Measurements from ENCODE around the gene CSNK1G1. TPM values are rescaled to one million over a fixed set of nuclear protein-coding genes. Genes with fewer than 3 reads are reported as not detected.

CSNK1G1 gene
- total RNA-seq, 1 experiment from 2014 or later: 18.5 TPM

DNA sequence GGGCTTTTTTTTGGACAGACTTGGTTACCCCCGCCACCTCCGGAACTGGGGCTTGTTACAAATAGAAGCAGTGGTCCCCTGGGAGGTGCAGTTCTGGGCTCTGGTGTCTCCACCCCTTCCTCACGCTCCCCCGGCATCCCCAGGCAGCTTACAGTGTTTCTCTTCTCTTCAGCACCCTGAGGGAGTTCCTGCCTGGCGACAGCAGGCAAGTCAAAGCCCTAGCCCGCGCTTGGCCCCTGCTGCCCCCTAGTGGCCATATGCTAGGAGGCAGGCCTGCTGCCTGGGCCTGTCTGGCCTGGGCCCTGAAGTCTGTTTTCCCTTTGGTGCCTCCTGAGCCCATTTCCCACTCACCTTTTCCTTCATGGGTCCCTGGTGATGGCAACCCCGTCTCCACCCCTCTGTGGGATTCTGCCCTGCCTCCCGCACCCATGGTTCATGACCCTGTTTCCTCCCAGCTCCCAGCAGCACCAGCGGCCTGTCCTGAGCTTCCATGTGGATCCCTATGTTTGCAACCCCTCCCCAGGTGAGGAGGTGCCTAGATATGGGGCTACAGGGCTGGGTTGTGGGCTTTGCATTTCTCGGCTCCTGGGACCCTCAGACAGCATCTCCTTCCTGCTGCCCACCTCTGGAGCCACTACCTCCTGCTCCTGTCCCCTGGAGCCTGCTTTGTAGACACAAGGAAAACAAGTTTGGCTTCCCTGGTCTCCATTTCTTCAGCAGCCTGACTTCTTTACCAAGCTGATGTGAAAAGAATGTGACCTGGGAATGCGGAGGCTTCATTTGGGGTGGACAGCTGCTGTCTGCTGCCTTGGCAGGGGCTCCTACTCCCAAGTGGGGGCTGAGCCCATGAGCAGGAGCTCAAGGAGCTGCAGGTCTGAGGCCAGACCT is 202.2 kb downstream of the CSNK1G1 start:
- in situ Hi-C loops (cut with HindIII; ENCODE audit: low pct_unique_long_range_greater_than_20kb, low sequenced_read_pairs): no loop called here
- DNase-seq (ENCODE audit: low read depth, low spot score): peak; percentile 91

DNA sequence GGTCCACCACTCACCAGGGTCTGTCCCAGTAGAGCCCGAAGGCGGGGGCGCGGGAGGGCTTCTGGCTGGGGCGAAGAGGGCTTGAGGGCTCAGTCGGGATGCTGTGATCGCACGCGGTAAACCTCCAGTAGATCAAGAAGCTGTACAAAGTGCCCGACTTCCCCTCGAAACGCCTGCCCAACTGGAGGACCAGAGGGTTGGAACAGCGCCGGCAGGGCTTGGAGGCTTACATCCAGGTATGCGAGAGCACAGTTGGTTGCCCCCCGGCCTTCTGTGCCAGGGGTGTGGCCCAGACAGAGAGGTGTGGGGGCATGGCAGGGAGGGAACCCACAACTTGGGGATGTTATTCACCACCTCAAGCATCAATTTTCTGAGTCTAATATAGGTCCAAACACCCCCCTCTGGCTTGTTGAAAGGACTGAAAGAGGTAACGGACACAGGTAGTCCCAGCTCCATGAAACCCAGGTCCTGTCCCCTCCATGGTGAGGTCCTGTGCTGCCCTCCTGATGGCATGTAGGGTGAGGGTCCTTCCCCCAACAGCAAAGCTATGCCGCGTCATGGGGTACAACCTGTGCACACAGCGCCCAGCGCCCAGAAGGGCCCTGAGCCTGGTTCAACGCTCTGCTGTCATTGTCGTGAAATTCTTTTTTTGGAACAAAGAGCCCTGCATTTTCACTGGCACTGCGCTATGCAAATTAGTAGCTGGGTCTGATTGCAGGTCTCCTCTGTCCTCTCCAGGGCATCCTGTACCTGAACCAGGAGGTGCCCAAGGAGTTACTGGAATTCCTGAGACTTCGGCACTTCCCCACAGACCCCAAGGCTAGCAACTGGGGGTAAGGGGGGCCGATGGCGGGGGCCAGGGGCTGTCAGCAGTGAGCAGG is 203.2 kb downstream of the CSNK1G1 start:
- in situ Hi-C loops (cut with HindIII; ENCODE audit: low pct_unique_long_range_greater_than_20kb, low sequenced_read_pairs): no loop called here
- no peak for DNase-seq (ENCODE audit: low read depth, low spot score)

DNA sequence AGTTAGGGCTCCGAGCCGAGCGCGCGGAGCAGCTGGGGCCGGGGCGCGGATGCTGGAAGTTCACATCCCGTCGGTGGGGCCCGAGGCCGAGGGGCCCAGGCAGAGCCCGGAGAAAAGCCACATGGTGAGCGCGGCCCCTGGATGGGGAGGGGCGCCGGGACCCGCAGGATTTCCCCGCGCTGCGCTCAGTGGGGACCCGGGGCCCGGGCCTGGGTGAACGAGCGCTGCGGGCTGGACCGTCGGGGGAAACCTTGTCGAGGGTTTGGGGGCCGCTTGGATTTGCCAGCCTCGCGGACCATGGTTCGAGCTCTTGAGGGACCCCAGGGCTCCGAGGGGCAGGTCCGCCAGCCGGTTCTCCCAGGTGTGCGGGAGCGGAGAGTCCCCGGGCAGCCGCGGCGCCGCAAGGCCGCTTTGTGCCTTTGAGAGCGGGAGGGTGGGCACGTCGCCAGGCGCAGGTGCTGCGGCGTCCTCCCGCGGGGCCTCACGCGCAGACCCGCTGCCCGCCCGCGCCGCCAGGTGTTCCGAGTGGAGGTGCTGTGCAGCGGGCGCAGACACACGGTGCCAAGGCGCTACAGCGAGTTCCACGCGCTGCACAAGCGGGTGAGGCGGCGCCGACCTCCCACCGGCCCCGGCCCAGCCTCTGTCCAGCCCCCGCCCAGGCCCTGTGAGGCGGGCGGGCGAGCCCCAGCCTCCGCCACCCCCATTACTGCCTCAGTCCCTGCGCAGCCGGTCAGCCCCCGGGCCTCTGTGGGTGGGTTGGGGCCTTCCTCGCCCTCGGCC is 204.1 kb downstream of the CSNK1G1 start, which contains the start of gene SNX22:
SNX22 (plus strand) TSS at position 5 of the 780 bp plus-strand sequence; CDS start at position 50, 45 bp downstream.
- in situ Hi-C loops (cut with HindIII; ENCODE audit: low pct_unique_long_range_greater_than_20kb, low sequenced_read_pairs): no loop called here
- no peak for DNase-seq (ENCODE audit: low read depth, low spot score)

DNA sequence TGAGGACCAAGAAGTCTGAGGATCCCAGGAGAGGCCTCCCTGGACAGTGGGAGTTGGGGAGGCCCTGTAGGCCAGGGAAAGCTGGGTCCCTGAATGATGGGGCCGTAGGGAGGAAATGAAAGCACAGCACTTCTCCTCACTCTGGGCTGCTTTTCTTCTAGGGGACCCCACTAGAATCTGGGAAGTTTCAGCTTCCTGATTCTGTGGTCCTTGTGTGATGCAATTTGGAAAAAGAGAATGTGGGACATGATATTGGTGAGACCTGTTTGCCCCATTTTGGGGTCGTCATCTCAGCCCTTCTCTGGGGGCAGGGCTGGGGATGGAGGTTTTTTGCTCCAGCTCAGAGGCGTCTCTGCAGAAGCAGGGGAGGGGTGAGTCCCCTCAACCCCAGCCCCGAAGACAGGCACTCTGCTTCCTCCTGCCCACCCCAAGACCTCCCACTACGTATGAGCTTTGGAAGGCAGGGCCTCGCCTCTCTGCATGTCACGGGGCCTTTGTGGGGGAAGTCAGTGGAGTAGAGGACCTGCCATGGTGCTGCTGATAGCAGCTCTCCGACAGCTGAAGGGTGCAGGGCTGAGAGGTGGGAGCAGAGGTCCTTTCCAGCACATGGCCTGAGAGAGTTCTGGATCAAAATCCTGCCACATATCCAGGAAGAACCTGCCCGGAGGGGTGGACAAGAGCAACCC is 205.9 kb downstream of the CSNK1G1 start:
- DNase-seq (ENCODE audit: low read depth, low spot score): no peak
- in situ Hi-C loops (cut with HindIII; ENCODE audit: low pct_unique_long_range_greater_than_20kb, low sequenced_read_pairs): no loop called here

DNA sequence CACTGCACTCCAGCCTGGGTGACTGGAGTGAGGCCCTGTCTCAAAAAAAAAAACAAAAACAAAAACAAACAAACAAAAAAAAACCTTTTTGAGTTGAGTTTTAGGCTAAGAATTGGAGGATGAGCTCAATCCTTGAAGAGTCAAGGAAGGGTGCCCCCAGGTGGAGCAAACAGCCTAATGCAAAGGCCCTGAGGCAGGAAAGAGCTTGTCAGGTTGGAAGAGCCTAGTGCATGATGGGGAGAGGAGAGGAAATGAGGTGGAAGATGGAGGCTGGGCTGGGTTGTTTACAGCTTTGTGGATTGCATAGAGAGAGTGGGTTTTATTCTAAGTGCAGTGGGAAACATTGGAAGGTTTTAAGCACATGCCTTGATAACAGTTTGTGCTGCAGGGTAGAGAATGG is 206.5 kb downstream of the CSNK1G1 start:
- in situ Hi-C loops (cut with HindIII; ENCODE audit: low pct_unique_long_range_greater_than_20kb, low sequenced_read_pairs): no loop called here
- peak; percentile 62 for DNase-seq (ENCODE audit: low read depth, low spot score)

DNA sequence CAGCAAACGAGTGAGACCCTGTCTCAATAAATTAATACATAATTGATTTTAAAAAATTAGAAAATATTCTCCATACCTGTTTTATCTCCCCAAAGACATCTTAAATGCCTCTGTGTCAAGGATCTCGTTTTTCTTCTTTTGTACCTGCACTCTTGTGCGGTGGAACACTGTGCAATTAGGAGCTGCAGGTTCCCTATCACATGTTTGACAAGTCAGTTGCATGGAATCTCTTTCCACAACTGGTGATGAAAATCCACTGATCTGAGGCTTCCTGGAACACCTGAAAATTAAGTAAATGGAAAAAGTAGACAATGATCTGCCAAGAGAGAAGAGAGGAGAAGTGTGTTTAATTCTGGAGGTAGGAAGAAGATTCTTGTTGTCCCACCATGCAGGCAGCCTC is 207.4 kb downstream of the CSNK1G1 start:
- in situ Hi-C loops (cut with HindIII; ENCODE audit: low pct_unique_long_range_greater_than_20kb, low sequenced_read_pairs): no loop called here
- no peak for DNase-seq (ENCODE audit: low read depth, low spot score)

DNA sequence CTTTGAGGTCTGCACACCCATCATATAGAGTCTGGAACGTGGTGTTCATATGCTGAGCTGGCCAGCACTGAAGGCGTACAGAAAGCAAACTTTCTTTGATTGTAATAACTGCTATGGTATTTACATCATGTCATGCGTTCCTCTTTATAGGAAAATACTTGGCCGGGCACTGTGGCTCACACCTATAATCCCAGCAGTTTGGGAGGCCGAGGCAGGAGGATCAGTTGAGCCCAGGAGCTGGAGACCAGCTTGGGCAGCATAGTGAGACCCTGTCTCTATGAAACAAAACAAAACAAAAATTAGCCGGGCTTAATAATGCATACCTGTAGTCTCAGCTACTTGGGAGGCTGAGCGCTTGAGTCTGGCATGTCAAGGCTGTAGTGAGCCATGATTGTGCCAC is 207.8 kb downstream of the CSNK1G1 start:
- in situ Hi-C loops (cut with HindIII; ENCODE audit: low pct_unique_long_range_greater_than_20kb, low sequenced_read_pairs): no loop called here
- no peak for DNase-seq (ENCODE audit: low read depth, low spot score)

DNA sequence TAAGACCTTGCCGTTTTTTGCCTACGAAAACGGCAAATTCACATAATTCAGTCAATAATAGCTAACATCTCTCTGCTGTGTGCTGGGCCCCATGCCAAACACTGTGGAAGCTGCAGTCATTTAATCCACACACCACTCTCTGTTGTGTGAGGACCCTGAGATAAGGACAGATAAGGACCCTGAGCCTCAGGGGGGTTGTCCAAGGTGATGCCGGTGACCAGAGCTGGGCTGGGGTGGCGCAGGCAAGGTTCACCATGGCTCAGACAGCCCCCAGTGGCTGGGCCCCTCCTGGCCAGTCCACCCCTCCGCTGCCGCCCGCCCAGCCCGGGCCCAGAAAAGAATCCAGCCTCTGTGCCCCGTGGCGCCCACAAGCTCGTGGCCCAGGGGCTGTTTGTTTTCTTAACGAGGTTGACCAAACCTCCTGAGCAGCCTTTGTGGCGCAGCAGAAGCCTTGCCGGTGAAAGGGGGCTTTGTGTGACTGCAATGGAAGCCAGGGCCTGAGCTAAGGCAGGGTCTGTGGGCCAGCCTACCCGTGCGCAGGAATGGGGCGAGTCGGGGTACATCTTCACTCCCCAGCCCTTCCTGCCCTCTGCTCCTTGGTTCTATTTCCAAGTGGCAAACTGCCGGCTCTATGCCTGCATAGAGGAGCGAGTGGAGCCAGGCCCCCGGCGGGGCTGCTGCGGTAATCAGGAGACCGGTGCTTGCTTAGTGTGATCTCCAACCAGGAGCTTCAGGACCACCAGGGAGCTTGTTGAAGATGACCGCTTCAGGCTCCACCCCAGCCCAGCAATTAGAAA is 208.9 kb downstream of the CSNK1G1 start:
- DNase-seq (ENCODE audit: low read depth, low spot score): peak; percentile 91
- in situ Hi-C loops (cut with HindIII; ENCODE audit: low pct_unique_long_range_greater_than_20kb, low sequenced_read_pairs): no loop called here

DNA sequence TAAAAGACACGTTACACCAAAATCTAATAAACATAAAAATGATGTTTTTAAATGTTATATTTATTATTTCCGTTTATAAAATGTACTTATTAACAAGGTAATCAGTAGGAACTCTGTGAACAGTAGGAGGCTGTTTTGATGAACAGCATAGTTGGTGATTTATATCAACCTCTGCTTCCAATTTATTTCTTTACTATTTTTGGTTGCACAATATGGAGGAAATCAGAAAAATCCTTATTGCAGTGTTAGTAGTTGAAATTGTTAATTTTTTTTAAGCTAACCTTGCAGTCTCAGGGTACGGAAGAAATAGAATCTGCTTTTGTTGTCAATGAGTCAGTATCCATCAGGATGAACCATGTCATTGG is 209.5 kb downstream of the CSNK1G1 start:
- no peak for DNase-seq (ENCODE audit: low read depth, low spot score)
- in situ Hi-C loops (cut with HindIII; ENCODE audit: low pct_unique_long_range_greater_than_20kb, low sequenced_read_pairs): no loop called here

DNA sequence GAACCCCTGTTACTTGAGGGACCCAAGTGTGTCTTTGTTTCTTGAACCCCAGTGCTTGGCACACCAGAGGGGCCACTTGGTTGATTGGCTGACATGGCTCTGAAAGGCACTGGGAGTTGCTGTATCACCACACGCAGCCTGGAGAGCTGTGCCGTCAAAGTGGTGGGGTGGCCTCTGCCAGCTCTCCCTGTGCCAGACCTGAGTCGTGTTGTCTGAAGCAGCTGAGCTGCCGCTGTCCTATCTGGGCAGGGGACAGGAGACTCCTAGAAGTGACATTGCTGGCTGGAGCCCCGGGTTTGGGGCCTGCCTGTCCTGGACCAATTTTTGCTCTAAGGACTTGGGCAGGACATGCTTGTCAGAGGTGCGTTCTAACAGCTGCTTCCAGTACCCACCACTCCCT is 209.9 kb downstream of the CSNK1G1 start:
- DNase-seq (ENCODE audit: low read depth, low spot score): no peak
- in situ Hi-C loops (cut with HindIII; ENCODE audit: low pct_unique_long_range_greater_than_20kb, low sequenced_read_pairs): no loop called here

DNA sequence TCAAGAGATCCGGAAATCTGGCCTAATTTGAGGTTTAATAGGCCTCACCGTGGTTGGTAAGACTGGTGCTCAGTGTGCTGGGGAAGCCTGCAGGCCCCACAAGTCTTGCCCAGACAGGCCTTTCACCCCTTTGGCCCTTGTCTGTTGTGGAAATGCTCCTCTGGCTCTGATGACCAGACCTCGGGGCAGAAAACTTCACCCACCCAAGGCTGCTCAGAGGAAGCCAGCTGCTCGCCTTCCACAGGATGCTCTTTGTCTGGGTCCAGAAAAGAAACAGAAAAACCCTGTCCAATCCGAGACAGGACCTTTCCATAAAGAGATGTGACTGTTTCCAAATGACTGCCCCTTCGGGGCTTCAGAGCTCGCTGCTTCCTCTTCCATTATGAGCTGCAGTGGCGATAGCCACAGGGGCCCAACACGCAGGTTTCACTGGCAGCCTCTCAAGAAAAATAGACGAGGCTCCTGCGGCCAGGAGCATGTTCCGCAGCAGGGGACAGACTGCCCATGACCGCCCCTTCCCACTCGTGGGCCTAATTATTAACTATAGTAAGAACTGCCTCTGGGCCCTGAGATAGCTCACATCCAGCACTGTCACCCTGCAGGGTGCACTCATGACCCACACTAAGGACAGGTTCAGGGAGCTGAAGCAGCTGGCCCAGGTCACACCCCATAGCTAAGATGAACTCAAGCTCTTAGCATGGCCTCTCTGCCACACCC is 211.2 kb downstream of the CSNK1G1 start:
- peak; percentile 45 for DNase-seq (ENCODE audit: low read depth, low spot score)
- in situ Hi-C loops (cut with HindIII; ENCODE audit: low pct_unique_long_range_greater_than_20kb, low sequenced_read_pairs): no loop called here

DNA sequence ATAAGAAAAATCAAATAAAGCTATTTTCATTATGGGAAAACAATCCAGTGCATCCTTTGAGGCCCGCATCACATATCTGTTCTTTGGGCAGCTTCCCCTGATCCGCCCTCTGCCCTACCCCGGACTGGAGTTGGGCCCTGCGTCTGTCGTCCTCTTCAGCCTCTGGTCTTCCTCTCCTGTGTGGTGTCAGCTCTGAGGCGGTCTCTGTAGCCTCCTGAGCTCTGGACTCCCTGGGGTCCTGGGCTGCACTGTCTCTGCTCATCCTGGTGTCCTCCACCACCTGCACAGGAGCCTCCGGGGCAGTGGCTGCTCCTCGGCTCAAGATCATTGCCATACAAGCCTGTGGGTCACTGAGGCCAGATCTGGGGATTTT is 211.8 kb downstream of the CSNK1G1 start:
- in situ Hi-C loops (cut with HindIII; ENCODE audit: low pct_unique_long_range_greater_than_20kb, low sequenced_read_pairs): no loop called here
- no peak for DNase-seq (ENCODE audit: low read depth, low spot score)

DNA sequence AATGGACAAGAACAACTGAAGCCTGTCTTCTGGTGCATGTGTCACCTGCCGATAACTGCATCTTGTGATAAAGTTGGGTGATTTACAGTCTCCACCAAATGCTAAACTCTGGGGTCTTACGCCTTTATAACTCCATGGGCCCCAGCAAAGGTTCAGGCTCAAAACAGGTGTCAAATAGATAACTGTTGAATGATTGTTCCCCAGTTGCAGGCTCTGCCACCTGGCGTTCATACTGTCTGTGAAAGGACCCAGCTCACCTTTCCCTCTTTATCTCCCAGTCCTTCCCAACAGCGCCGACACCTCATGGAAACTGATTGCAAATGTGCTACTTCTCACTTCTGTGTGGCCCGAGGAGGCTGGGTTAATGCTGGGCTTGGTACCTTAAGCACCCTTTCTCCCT is 212.7 kb downstream of the CSNK1G1 start:
- in situ Hi-C loops (cut with HindIII; ENCODE audit: low pct_unique_long_range_greater_than_20kb, low sequenced_read_pairs): no loop called here
- DNase-seq (ENCODE audit: low read depth, low spot score): no peak

DNA sequence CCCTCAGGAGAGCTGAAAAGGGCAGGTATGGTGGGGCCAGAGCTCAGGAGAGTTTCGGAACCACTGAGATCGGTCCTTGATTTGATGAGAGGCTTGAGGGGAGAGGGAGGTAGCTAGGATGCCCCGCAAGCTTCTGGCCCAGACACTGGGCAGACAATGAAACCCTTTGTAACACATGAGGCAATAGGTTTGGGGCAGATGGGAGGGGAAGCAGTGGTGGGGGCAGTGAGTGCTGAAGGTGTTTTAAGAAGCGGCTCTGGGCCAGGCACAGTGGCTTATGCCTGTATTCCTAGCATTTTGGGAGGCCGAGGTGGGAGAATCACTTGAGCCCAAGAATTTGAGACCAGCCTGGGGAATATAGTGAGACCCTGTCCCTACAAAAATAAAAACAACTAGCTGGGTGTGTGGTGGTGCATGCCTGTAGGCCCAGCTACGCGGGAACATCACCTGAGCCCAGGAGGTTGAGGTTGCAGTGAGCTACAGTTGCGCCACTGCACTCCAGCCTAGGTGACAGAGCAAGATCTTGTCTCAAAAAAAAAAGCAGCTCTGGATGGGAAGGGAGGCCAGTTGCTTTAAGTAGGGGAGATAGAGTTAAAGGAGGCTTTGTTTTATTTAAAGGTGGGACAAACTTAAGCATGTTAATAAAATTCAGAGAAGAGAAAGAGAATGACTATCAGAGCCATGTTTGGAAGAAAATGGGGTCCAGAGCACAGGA is 214.0 kb downstream of the CSNK1G1 start:
- in situ Hi-C loops (cut with HindIII; ENCODE audit: low pct_unique_long_range_greater_than_20kb, low sequenced_read_pairs): no loop called here
- DNase-seq (ENCODE audit: low read depth, low spot score): no peak

DNA sequence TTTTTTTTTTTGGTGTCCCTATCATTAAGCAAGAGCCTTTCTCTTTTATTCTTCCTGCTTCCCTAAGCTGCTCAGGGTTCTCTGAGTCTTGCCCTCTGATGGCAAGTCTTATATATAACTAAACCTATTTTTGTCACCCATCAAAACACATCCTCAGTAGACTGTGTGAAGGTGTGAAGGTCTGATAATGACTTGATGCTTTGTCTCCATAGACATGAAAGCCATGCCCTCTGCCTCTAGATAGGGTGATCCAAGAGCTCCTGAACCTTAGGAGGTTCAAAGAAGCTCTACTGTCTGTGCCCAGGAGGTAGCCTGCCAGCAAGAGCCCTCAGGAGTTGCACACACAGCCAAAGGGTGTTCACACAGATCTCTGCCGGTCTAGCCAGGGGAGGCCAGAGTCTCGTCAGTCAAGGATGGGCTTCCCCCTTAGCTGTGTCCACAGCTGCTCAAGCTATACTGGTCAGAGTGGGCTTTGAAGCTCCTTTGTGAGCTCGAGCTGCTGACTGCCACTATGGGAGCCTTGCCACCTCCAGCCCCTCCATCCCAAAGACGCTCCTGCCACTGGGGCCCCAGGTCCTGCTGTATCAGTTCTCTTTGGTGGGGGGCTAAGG is 217.5 kb downstream of the CSNK1G1 start:
- in situ Hi-C loops (cut with HindIII; ENCODE audit: low pct_unique_long_range_greater_than_20kb, low sequenced_read_pairs): no loop called here
- DNase-seq (ENCODE audit: low read depth, low spot score): no peak

Data from SK-MEL-5 (cell line).